Measurements from ENCODE around the gene LRRC37A2. TPM values are rescaled to one million over a fixed set of nuclear protein-coding genes. Genes with fewer than 3 reads are reported as not detected.
"Not testable (repeated sequence)": the region's sequence is repeated elsewhere in the genome, so short reads cannot be mapped to it uniquely, and the experiment has no call there.

Gene LRRC37A2
- total and polyA plus RNA-seq, 2 of the 8 experiments (the other 6 are each of a cell fraction or from before 2014, with no cell fraction given): 4.7 to 10.7 TPM

- H3K4me2 ChIP-seq (ENCODE audit: insufficient read depth in 1 of 2, low read depth in 2 of 2, low read length in 2 of 2); H2BK15ac ChIP-seq (ENCODE audit: low read length); H3K56ac ChIP-seq (replicated peaks; ENCODE audit: insufficient read length, low read depth, low read length); H3K4ac ChIP-seq (replicated peaks; ENCODE audit: insufficient read length, low read depth, low read length); H3K23me2 ChIP-seq (ENCODE audit: low read depth, low read length); H3K4me1 ChIP-seq (replicated peaks in 1 of 4; ENCODE audit: control insufficient read depth in 3 of 4, insufficient read depth in 4 of 4, low read length in 3 of 4); H4K20me1 ChIP-seq (replicated peaks in 1 of 2; ENCODE audit: control insufficient read depth in 1 of 2, insufficient read depth in 2 of 2, low read length in 2 of 2); H2BK120ac ChIP-seq (replicated peaks; ENCODE audit: low read depth, low read length); H3K79me2 ChIP-seq (ENCODE audit: control insufficient read depth in 1 of 2, insufficient read depth in 2 of 2, low read length in 2 of 2); H3K27ac ChIP-seq (ENCODE audit: low read depth, low read length); H4K8ac ChIP-seq (ENCODE audit: extremely low read depth, insufficient read depth, low read length); H2BK20ac ChIP-seq (ENCODE audit: low read length); H3K36me3 ChIP-seq (ENCODE audit: control insufficient read depth in 2 of 4, insufficient read depth in 4 of 4, low read length in 3 of 4); H3K23ac ChIP-seq (ENCODE audit: insufficient read length); H3K9me3 ChIP-seq (ENCODE audit: insufficient read depth in 2 of 2, low read depth in 1 of 2, low read length in 1 of 2); H3K79me1 ChIP-seq (ENCODE audit: low read depth, low read length); FAIRE-seq; H4K5ac ChIP-seq (ENCODE audit: insufficient read length, low read depth, low read length); DNase-seq (ENCODE audit: low read depth in 1 of 2, low spot score in 2 of 2); H3K14ac ChIP-seq (ENCODE audit: insufficient read length); H3K9ac ChIP-seq (replicated peaks in 1 of 4; ENCODE audit: extremely low read depth in 1 of 4, low read depth in 3 of 4, low read length in 3 of 4); H2BK12ac ChIP-seq (ENCODE audit: low read depth, low read length); H4K91ac ChIP-seq (replicated peaks; ENCODE audit: insufficient read length, low read length); POLR2A ChIA-PET (ENCODE audit: partially characterized antibody); H2BK5ac ChIP-seq (ENCODE audit: low read depth, low read length); H2AFZ ChIP-seq (ENCODE audit: low read length); H2AK5ac ChIP-seq (ENCODE audit: low read depth, low read length); H3K18ac ChIP-seq (ENCODE audit: extremely low read depth, low read length); H3K27me3 ChIP-seq (replicated peaks in 1 of 4; ENCODE audit: control insufficient read depth in 3 of 4, extremely low read depth in 1 of 4, insufficient read depth in 3 of 4, low read length in 3 of 4); CTCF ChIA-PET (ENCODE audit: partially characterized antibody); H3K4me3 ChIP-seq (ENCODE audit: extremely low read depth in 1 of 4, insufficient read depth in 2 of 4, low read depth in 3 of 4, low read length in 4 of 4): not testable (repeated sequence)
- WGBS, 2 experiments (ENCODE audit: extremely low coverage in 1 of 2, insufficient coverage in 1 of 2, insufficient read length in 1 of 2, insufficient replicate concordance in 2 of 2, low coverage in 1 of 2, low lambda C conversion rate in 2 of 2, missing lambda C conversion rate in 1 of 2): 94% methylated on average over 18 of the region's 22 CpGs; no CpG with 5 or more reads in 1 of the 2 experiments
These were observed 22.4 kb downstream of the LRRC37A2 start for GRCh38 chr17:46534716-46535115.

GRCh38 chr17:46548607-46549006 lies 36.3 kb downstream of the LRRC37A2 start:
- 94% methylated on average over 9 of the region's 10 CpGs; no CpG with 5 or more reads in 1 of the 2 experiments for WGBS, 2 experiments (ENCODE audit: extremely low coverage in 1 of 2, insufficient coverage in 1 of 2, insufficient read length in 1 of 2, insufficient replicate concordance in 2 of 2, low coverage in 1 of 2, low lambda C conversion rate in 2 of 2, missing lambda C conversion rate in 1 of 2)
- H4K8ac ChIP-seq (ENCODE audit: extremely low read depth, insufficient read depth, low read length); POLR2A ChIA-PET (ENCODE audit: partially characterized antibody): not testable (repeated sequence)

More at GRCh38 chr17:46548607-46549006, 36.3 kb downstream of the LRRC37A2 start:
- H3K9ac ChIP-seq (replicated peaks in 1 of 4; ENCODE audit: extremely low read depth in 1 of 4, low read depth in 3 of 4, low read length in 3 of 4); H3K56ac ChIP-seq (replicated peaks; ENCODE audit: insufficient read length, low read depth, low read length); H3K4me3 ChIP-seq (ENCODE audit: extremely low read depth in 1 of 4, insufficient read depth in 2 of 4, low read depth in 3 of 4, low read length in 4 of 4); H3K4ac ChIP-seq (replicated peaks; ENCODE audit: insufficient read length, low read depth, low read length); H2BK15ac ChIP-seq (ENCODE audit: low read length); H3K4me2 ChIP-seq (ENCODE audit: insufficient read depth in 1 of 2, low read depth in 2 of 2, low read length in 2 of 2); H3K23ac ChIP-seq (ENCODE audit: insufficient read length); H2BK20ac ChIP-seq (ENCODE audit: low read length); H2BK12ac ChIP-seq (ENCODE audit: low read depth, low read length); H2AFZ ChIP-seq (ENCODE audit: low read length); CTCF ChIA-PET (ENCODE audit: partially characterized antibody); H3K27ac ChIP-seq (ENCODE audit: low read depth, low read length); H2BK5ac ChIP-seq (ENCODE audit: low read depth, low read length); H3K36me3 ChIP-seq (ENCODE audit: control insufficient read depth in 2 of 4, insufficient read depth in 4 of 4, low read length in 3 of 4); H3K4me1 ChIP-seq (replicated peaks in 1 of 4; ENCODE audit: control insufficient read depth in 3 of 4, insufficient read depth in 4 of 4, low read length in 3 of 4); H3K79me2 ChIP-seq (ENCODE audit: control insufficient read depth in 1 of 2, insufficient read depth in 2 of 2, low read length in 2 of 2); H3K79me1 ChIP-seq (ENCODE audit: low read depth, low read length); H4K5ac ChIP-seq (ENCODE audit: insufficient read length, low read depth, low read length); FAIRE-seq; H4K20me1 ChIP-seq (replicated peaks in 1 of 2; ENCODE audit: control insufficient read depth in 1 of 2, insufficient read depth in 2 of 2, low read length in 2 of 2); DNase-seq (ENCODE audit: low read depth in 1 of 2, low spot score in 2 of 2); H3K18ac ChIP-seq (ENCODE audit: extremely low read depth, low read length); H2BK120ac ChIP-seq (replicated peaks; ENCODE audit: low read depth, low read length); H3K14ac ChIP-seq (ENCODE audit: insufficient read length); H3K23me2 ChIP-seq (ENCODE audit: low read depth, low read length); H2AK5ac ChIP-seq (ENCODE audit: low read depth, low read length); H3K9me3 ChIP-seq (ENCODE audit: insufficient read depth in 2 of 2, low read depth in 1 of 2, low read length in 1 of 2); H3K27me3 ChIP-seq (replicated peaks in 1 of 4; ENCODE audit: control insufficient read depth in 3 of 4, extremely low read depth in 1 of 4, insufficient read depth in 3 of 4, low read length in 3 of 4); H4K91ac ChIP-seq (replicated peaks; ENCODE audit: insufficient read length, low read length): not testable (repeated sequence)
